Astrocyte of the hippocampus (primary cell): Measurements from ENCODE around the gene SLC17A9.

Experiments
- DNase-seq: peaks from one replicate; pipeline ENCODE4 v3.0.0; 2011; ENCODE audit warnings: low read depth, low spot score

Gene SLC17A9

GRCh38 chr20:62952373-62952967, at the start of gene SLC17A9:
TSS of gene SLC17A9 (plus strand) at chr20:62952709. CDS start at chr20:62952831, 122 bp downstream.
- peak; percentile 31 for DNase-seq

GRCh38 chr20:62902926-62903615, 49.4 kb upstream of the SLC17A9 start:
- peak; percentile 73 for DNase-seq

GRCh38 chr20:62905536-62906117, 46.9 kb upstream of the SLC17A9 start:
- no peak for DNase-seq

- DNase-seq: no peak
These were observed 46.3 kb upstream of the SLC17A9 start for GRCh38 chr20:62906209-62906608.

- DNase-seq: no peak
These were observed 45.7 kb upstream of the SLC17A9 start for GRCh38 chr20:62906647-62907375.

GRCh38 chr20:62907384-62908317, 44.9 kb upstream of the SLC17A9 start:
- peak; percentile 61 for DNase-seq

GRCh38 chr20:62908971-62909791, 43.3 kb upstream of the SLC17A9 start:
- DNase-seq: no peak

- DNase-seq: no peak
These were observed 42.2 kb upstream of the SLC17A9 start for GRCh38 chr20:62910217-62910766.

GRCh38 chr20:62910777-62911497, 41.6 kb upstream of the SLC17A9 start:
- DNase-seq: no peak

GRCh38 chr20:62911701-62912280, 40.7 kb upstream of the SLC17A9 start:
- no peak for DNase-seq

- no peak for DNase-seq
These were observed 39.4 kb upstream of the SLC17A9 start for GRCh38 chr20:62913043-62913630.

- DNase-seq: no peak
These were observed 38.1 kb upstream of the SLC17A9 start for GRCh38 chr20:62914436-62914835.

GRCh38 chr20:62914970-62915457, 37.5 kb upstream of the SLC17A9 start:
- peak; percentile 74 for DNase-seq

- no peak for DNase-seq
These were observed 35.6 kb upstream of the SLC17A9 start for GRCh38 chr20:62916703-62917476.

GRCh38 chr20:62917720-62918119, 34.8 kb upstream of the SLC17A9 start:
- no peak for DNase-seq

- DNase-seq: no peak
These were observed 34.4 kb upstream of the SLC17A9 start for GRCh38 chr20:62918147-62918546.

GRCh38 chr20:62918831-62919230, 33.7 kb upstream of the SLC17A9 start:
- no peak for DNase-seq
